AG09309 (cell line): Measurements from ENCODE around the gene PTPRA.

ENCODE experiments used
- DNase-seq: peaks from one replicate; pipeline ENCODE4 v3.0.0-alpha.2; 2010; ENCODE audit warnings: low read depth
- H3K4me3 ChIP-seq: 2 replicates; pipeline ENCODE4 v1.5.1; 2011; ENCODE audit warnings: mild to moderate bottlenecking, low read depth, low read length, moderate library complexity; ENCODE audit not compliant: control insufficient read depth
- TF ChIP-seq, protein P1 (sequence below): IDR thresholded peaks from 2 replicates; pipeline ENCODE4 v1.5.1; 2011; ENCODE audit warnings: mild to moderate bottlenecking, low read depth, low read length, inconsistent platforms; ENCODE audit not compliant: insufficient read depth, control insufficient read depth; ENCODE audit errors: missing control alignments

Gene PTPRA

DNA sequence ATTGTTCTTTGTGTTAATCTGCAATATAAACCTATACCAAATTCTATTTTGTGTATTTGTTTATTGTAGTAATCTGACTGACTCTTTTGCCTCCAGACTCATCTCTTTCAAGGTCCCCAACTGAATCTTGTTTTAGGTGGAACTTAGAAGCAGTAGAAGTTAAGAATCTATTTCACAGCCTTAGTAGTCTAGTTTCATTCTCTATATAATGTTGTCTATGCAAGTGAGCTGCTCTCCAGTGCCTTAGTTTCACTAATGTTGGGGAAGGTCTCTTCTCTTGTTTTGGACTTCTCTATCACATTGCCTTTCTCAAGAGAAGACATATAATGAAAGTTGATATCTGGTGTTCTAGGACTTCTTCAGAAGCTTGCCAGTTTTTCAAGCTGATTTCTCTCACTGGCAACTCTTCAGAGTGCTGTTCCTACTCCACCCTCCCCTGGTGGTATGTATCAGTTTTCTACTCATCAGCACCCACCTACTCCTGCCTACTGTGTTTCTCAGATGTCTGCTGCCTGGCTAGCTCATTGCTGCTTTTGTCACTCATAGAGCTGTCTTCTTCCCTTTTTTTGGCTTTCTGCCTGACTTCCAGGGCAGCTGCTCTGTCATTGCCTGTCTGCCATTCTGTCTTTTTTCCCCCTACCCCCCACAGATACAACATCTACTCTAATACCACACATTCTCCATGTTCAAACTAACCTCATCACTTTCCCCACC lies 82.1 kb downstream of the PTPRA start:
- no peak for DNase-seq
- no peak overlapping the region for H3K4me3 ChIP-seq
- TF ChIP-seq, protein P1, sequence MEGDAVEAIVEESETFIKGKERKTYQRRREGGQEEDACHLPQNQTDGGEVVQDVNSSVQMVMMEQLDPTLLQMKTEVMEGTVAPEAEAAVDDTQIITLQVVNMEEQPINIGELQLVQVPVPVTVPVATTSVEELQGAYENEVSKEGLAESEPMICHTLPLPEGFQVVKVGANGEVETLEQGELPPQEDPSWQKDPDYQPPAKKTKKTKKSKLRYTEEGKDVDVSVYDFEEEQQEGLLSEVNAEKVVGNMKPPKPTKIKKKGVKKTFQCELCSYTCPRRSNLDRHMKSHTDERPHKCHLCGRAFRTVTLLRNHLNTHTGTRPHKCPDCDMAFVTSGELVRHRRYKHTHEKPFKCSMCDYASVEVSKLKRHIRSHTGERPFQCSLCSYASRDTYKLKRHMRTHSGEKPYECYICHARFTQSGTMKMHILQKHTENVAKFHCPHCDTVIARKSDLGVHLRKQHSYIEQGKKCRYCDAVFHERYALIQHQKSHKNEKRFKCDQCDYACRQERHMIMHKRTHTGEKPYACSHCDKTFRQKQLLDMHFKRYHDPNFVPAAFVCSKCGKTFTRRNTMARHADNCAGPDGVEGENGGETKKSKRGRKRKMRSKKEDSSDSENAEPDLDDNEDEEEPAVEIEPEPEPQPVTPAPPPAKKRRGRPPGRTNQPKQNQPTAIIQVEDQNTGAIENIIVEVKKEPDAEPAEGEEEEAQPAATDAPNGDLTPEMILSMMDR: no peak

DNA sequence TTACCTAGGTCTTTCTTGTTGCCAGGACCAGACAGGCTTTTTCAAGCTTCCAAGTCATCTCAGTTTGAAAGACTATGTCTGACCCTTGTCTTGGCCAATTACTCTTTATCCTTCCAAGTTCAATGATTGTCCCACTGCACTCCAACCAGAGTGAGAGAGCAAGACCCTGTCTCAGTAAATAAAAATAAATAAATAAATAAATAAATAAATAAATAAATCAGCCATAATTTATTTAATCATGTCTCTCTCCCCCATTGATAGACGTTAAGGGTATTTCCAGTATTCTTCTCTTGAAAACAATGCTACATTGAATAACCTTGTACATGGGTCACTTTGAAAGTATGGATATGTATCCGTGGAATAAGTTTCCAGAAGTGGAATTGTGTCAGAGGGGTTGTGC lies 83.2 kb downstream of the PTPRA start:
- TF ChIP-seq, protein P1: no peak
- DNase-seq: no peak
- H3K4me3 ChIP-seq: no peak overlapping the region

DNA sequence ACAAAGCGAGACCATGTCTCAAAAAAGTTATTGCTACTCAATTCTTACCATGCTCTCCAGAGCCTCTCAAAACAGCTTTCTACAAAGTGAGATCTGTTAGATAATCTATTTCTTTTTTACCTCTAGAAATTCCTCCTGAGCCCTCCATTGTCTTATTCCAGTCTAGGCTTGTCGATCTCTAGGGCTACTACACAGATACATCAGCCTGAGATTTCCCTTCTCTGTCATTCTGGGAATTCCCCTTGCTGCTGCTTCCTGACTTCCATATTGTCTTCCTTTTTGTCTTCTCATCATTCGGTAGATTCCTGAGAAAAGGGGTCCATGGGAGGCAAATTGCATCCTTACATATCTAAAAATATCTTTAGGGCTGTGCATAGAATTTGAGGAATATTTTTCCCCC lies 94.6 kb downstream of the PTPRA start:
- no peak overlapping the region for H3K4me3 ChIP-seq
- DNase-seq: no peak
- TF ChIP-seq, protein P1: no peak

DNA sequence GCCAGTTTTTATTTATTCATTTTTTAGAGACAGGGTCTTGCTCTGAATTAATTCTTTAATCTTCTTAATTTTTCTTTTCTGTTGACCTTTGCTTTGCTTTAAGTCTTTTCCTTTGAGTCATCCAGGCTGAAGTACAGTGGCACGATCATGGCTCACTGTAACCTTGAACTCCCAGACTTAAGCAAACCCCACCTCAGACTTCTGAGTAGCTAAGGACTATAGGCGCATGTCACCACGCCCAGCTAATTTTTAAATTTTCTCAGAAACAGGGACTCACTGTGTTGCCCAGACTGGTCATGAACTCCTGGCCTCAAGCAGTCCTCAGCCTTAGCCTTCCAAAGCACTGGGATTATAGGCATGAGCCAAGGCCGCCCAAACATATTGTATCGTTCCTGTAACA lies 98.8 kb downstream of the PTPRA start:
- no peak overlapping the region for H3K4me3 ChIP-seq
- no peak for DNase-seq
- TF ChIP-seq, protein P1: no peak

DNA sequence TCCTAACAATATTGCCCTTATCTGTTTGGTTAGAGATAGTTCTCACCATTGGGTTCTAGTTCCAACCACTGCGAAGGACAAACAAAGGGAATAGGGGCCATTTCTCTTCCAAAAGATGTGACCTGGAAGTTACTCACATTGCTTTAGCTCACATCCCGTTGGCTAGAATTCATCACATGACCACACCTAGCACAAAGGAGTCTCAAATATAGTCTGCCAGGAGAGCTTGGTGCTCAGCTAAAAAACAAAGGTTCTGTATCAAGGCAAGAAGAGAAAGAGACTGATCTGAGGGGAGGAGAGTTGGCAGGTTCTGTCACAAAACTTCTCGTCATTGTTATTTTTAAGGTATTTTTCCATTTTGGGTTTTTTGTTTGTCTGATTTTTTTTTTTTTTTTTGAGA lies 100.3 kb downstream of the PTPRA start:
- TF ChIP-seq, protein P1: no peak
- H3K4me3 ChIP-seq: no peak overlapping the region
- no peak for DNase-seq

DNA sequence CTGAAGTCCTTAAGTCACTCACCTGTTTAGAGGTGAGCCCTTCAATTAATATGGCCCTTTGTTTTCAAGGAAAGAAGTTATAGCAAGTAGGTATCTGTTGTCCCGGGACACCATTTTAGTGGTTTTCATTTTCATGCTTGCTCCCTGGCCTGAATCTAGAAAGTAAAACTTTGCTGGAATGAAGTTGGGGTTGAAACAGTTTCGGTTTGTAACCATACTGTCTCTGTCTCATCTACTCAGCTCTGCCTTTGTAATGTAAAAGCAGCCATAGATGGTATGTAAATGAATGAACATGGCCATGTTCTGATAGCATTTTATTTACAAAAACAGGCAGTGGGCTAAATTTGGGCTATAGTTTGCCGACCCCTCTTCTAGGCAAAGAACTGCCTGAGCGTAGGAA lies 105.2 kb downstream of the PTPRA start:
- TF ChIP-seq, protein P1: no peak
- no peak overlapping the region for H3K4me3 ChIP-seq
- DNase-seq: no peak
